Tibial nerve (tissue), 3 donors: ENCODE results near the gene METRN.

Experiments
- CTCF ChIP-seq, 5 experiments: fragments of 200-600 bp in 3 of 5; fragments of 450-650 bp in 2 of 5; sonication (generic) in 3 of 5; IDR thresholded peaks; one replicate each; pipeline ENCODE4 v1.5.1; 2016 to 2019; ENCODE audit warnings: antibody characterized with exemption in 5 of 5, mild to moderate bottlenecking in 3 of 5, moderate library complexity in 2 of 5
- POLR2A ChIP-seq, 2 donors: fragments of 450-650 bp; IDR thresholded peaks; one replicate each; pipeline ENCODE4 v1.6.1; 2017; ENCODE audit warnings: antibody characterized with exemption in 2 of 2, mild to moderate bottlenecking in 2 of 2, moderate library complexity in 2 of 2

- no peak for TF ChIP-seq POLR2A (IDR thresholded peaks at IDR 0.05)
- no peak for TF ChIP-seq CTCF (IDR thresholded peaks at IDR 0.05)
Observed at GRCh38 chr16:764848-765487, 50.0 kb downstream of the METRN start.
